Activated T-helper 9 cell treated with anti-CD3 and anti-CD28 coated beads, Interleukin-2, amount 50 U/mL, for 16 hours (primary cell): Measurements from ENCODE around the gene ZFAND3.

Experiments
- DNase-seq: peaks from one replicate; pipeline ENCODE4 v3.0.0-alpha.2; 2020; ENCODE audit warnings: low read depth

ZFAND3 gene

GRCh38 chr6:38004908-38005307, 185.4 kb downstream of the ZFAND3 start:
- DNase-seq, result no peak

GRCh38 chr6:38011937-38012336, 192.4 kb downstream of the ZFAND3 start:
- no peak for DNase-seq

DNA sequence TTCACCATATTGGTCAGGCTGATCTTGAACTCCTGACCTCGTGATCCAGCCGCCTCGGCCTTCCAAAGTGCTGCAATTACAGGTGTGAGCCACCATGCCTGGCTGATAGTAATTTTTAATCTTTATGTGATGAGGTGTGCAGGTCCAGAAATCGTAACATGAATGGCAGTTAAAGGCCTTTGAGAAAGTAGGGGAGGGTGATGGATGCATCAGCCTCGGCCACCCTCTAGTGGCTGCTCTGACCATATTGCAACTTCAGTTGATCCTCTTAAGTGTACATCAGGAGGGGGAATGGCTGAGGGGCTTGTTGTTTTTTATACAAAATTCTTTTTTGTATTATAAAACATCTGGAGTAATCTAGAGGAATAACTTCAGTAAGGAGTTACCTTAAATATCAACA, 193.0 kb downstream of the ZFAND3 start:
- no peak for DNase-seq

DNA sequence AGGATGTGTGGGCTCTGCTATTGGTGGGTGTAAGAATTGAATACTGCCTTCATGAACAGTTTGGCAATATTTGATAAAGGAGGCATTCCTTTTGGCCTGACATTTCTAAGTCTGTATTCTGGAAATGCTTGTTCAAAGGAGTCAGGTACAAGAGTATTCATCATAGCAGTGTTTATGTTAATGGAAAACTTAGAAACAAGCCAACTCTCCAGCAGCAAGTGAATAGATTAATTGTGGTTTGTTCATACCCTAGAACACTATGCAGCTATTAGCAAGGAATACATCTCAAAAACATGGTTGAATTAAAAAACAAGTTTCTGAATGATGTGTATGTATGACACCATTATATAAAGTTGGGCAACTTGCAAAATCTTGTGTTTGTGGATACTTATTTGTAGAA, 195.8 kb downstream of the ZFAND3 start:
- DNase-seq, result no peak

GRCh38 chr6:38016824-38017223, 197.3 kb downstream of the ZFAND3 start:
- DNase-seq, result no peak

GRCh38 chr6:38018755-38019165, 199.2 kb downstream of the ZFAND3 start:
- no peak for DNase-seq

- no peak for DNase-seq
Observed at GRCh38 chr6:38020593-38020992, 201.1 kb downstream of the ZFAND3 start.

DNA sequence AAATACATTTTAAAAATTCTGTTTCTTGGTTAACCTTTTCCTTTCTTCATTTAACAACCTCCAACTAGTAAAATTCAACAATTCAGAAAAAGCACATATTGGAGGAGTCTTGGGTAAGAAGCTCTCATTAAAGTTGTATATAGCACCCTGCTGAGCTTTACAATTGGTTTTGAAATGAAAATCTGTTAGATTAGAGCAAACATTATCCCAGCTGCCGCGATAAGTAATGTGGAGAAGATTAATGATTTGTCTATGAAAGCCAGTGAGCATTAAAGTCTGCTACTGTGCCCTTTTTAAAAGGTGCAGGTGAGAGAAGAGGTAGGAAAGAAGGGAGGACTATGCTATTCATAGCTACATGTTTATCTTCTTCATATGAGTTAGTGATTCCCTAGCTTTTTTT, 201.5 kb downstream of the ZFAND3 start:
- DNase-seq, result no peak

DNA sequence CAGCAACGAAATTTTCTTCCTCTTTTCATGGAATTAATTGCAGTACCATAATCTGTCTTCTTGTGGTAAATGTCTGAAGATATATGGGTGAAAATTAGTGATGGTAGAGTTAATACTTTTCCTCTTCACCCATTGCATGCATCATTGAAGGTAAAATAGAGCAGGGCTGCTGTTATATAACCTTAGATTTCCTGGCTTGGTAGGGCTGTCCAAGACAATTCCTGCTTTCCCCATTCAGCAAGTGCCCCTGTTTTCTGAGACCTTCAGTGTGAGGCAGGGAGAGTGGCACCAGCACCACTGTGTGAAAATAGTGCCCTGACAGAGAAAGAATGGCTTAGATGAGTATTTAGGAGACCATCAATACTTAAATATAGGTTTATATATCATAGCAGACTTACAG, 202.0 kb downstream of the ZFAND3 start:
- no peak for DNase-seq

- no peak for DNase-seq
Observed at GRCh38 chr6:38022688-38023087, 203.2 kb downstream of the ZFAND3 start.

DNA sequence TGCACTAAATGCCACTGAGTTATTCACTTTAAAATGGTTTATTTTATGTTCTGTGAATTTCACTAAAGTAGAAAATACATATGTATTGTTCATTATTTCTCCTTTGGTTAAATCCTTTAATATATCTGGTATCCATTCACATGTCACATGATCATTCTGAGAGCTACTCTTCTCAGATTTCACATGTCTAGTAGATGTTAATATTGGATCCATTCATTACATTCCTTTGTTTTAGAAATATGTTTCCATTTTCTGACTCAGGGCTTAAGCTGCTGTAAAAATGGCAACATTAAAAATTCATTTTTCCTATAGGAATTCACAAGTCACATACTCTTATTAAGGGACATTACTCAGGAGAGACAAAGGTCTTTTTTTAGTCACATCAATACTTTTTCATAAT, 205.4 kb downstream of the ZFAND3 start:
- DNase-seq, result no peak

- no peak for DNase-seq
Observed at GRCh38 chr6:38025451-38025850, 205.9 kb downstream of the ZFAND3 start.

- DNase-seq, result no peak
Observed at GRCh38 chr6:38027685-38028373, 208.3 kb downstream of the ZFAND3 start.

- no peak for DNase-seq
Observed at GRCh38 chr6:38030380-38030779, 210.9 kb downstream of the ZFAND3 start.

GRCh38 chr6:38032797-38033196, 213.3 kb downstream of the ZFAND3 start:
- no peak for DNase-seq

- DNase-seq, result no peak
Observed at GRCh38 chr6:38033442-38033982, 214.0 kb downstream of the ZFAND3 start.

DNA sequence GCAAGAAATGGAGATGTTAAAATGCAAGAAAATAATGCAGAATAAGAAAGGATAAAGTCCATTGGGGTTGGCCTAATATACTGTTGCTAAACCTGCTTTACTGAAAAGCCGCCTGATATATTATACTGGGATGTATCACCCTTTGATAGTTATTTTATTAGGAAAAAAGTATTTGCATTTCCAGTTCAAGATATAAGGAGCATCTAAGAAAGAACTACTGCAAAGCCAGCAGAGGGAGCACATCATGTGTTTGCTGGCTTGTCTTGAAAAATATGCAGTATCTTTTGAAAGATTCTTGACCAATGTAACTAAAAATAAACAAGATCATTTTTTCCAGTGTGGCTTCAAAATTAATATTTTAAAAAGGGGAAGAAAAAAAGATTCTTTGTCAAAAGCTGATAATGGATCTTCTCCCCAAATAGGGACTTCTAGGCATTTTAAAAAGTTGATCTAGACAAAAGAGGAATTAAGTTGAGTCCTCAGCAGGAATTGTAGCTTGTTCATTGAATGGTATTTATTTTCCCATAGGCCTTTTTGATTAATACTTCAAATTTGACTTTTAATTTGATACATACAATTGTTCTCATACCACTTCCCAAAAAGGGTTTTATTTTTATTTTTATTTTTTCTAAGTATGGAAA, 214.9 kb downstream of the ZFAND3 start:
- no peak for DNase-seq

GRCh38 chr6:38035478-38035877, 216.0 kb downstream of the ZFAND3 start:
- DNase-seq, result no peak

GRCh38 chr6:38039502-38039901, 220.0 kb downstream of the ZFAND3 start:
- DNase-seq, result no peak

DNA sequence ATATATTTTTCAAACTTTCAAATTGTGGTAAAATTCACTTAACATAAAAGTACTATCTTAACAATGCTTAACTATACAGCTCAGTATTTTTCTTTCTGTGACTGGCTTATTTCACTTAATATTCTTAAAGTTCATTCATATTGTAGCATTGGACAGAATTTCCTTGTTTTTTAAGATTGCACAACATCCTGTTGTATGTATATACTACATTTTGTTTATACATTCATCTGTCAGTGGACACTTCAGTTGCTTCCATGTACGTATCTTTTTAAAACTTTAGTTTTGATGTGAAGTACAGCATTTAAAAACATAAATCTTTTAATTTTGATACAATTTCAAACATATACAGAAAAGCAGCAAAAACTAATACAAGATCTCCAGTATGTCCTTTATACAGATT, 220.7 kb downstream of the ZFAND3 start:
- DNase-seq, result no peak

DNA sequence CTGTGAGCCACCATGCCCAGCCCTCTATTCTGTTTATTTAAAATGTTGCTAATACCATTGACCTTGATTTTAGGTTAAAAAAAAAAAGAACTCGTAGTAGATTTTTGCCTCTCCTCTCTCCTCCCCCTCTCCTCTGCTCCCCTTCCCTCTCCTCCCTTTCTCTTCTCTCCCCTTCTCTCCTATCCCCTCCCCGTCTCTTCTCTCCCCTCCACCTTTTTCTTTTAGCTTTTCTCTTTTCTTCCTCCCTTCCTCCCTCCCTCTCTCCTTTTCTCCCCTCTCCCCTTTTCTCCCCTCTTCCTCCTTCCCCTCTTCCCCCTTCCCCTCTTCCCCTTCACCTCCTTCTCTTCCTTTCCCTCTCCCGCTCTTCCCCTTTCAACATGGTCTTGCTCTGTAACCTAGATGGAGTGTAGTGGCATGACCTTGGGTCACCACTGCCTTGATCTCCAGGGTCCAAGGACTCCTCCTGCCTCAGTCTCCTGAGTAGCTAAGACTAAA, 223.8 kb downstream of the ZFAND3 start:
- DNase-seq, result no peak

DNA sequence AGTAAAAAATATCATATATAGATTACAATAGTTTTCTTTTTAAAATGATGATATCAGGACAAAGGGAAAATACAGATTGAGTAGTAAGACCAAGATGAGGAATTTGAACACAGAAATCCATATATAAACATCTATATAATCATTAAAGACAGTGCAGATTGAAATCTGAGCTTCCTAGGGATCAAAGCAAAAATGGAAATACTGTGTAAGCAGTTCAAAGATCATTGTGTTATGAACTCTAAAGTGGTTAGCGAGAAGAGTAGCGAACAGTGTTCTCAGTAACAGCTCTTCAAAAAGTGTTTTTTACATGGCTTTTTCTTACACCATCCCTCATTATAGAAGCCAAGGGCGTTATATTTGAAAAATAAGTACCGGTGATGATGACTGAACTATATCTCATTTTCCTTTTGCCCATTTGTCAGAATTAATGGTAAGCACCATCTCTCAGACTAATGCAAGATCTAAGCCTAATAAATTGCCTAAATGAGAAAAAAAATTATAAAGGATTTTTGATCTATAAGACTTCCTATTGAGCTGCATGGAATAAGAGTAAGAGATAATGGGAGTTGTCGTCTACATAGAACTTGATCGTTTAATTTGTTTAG, 226.3 kb downstream of the ZFAND3 start:
- DNase-seq, result no peak

GRCh38 chr6:38047562-38047961, 228.0 kb downstream of the ZFAND3 start:
- DNase-seq, result no peak
